ENCODE measurements around the gene NCKAP5. TPM values are rescaled to one million over a fixed set of nuclear protein-coding genes. Genes with fewer than 3 reads are reported as not detected.

NCKAP5 gene
- total and polyA plus RNA-seq, 2 of the 8 experiments (the other 6 are each of a cell fraction or from before 2014, with no cell fraction given), result 0.27 to 0.86 TPM

- no peak overlapping the region for H3K23ac ChIP-seq (ENCODE audit: insufficient read length)
- no peaks in the 10 kb centered on the region for H3K36me3 ChIP-seq (ENCODE audit: control insufficient read depth in 2 of 4, insufficient read depth in 4 of 4, low read length in 3 of 4)
- ChIA-PET CTCF (ENCODE audit: partially characterized antibody) (no interaction called here), POLR2A (ENCODE audit: partially characterized antibody) (no interaction called here)
- 100% methylated on average over 2 of the region's 2 CpGs; no CpG with 5 or more reads in 1 of the 2 experiments for WGBS, 2 experiments (ENCODE audit: extremely low coverage in 1 of 2, insufficient coverage in 1 of 2, insufficient read length in 1 of 2, insufficient replicate concordance in 2 of 2, low coverage in 1 of 2, low lambda C conversion rate in 2 of 2, missing lambda C conversion rate in 1 of 2)
- no peak overlapping the region for H2AK5ac ChIP-seq (ENCODE audit: low read depth, low read length)
- H3K9me3 ChIP-seq (ENCODE audit: insufficient read depth in 2 of 2, low read depth in 1 of 2, low read length in 1 of 2), result no peaks in the 10 kb centered on the region
- H3K4me1 ChIP-seq (replicated peaks in 1 of 4; ENCODE audit: control insufficient read depth in 3 of 4, insufficient read depth in 4 of 4, low read length in 3 of 4), result peaks cover 0 to 7% (median 0%) of the 10 kb centered on the region in 4 experiments; a peak in 2 of 7 replicates
- H4K5ac ChIP-seq (ENCODE audit: insufficient read length, low read depth, low read length), result no peak overlapping the region
- no peak overlapping the region for H2BK20ac ChIP-seq (ENCODE audit: low read length)
- no peak overlapping the region for H3K4me3 ChIP-seq (ENCODE audit: extremely low read depth in 1 of 4, insufficient read depth in 2 of 4, low read depth in 3 of 4, low read length in 4 of 4)
- H4K91ac ChIP-seq (replicated peaks; ENCODE audit: insufficient read length, low read length), result no peak overlapping the region
- no peaks in the 10 kb centered on the region for H3K23me2 ChIP-seq (ENCODE audit: low read depth, low read length)
- no peak overlapping the region for H3K56ac ChIP-seq (replicated peaks; ENCODE audit: insufficient read length, low read depth, low read length)
- FAIRE-seq, result no peak
- no peak overlapping the region for H2AFZ ChIP-seq (ENCODE audit: low read length)
- DNase-seq (ENCODE audit: low read depth in 1 of 2, low spot score in 2 of 2), result no peak
- H3K9ac ChIP-seq (replicated peaks in 1 of 4; ENCODE audit: extremely low read depth in 1 of 4, low read depth in 3 of 4, low read length in 3 of 4), result no peak overlapping the region
- no peaks in the 10 kb centered on the region for H4K20me1 ChIP-seq (replicated peaks in 1 of 2; ENCODE audit: control insufficient read depth in 1 of 2, insufficient read depth in 2 of 2, low read length in 2 of 2)
- no peaks in the 10 kb centered on the region for H3K79me1 ChIP-seq (ENCODE audit: low read depth, low read length)
- no peak overlapping the region for H3K4me2 ChIP-seq (ENCODE audit: insufficient read depth in 1 of 2, low read depth in 2 of 2, low read length in 2 of 2)
- H3K79me2 ChIP-seq (ENCODE audit: control insufficient read depth in 1 of 2, insufficient read depth in 2 of 2, low read length in 2 of 2), result no peaks in the 10 kb centered on the region
- H4K8ac ChIP-seq (ENCODE audit: extremely low read depth, insufficient read depth, low read length), result no peak overlapping the region
- H3K14ac ChIP-seq (ENCODE audit: insufficient read length), result no peak overlapping the region
- no peak overlapping the region for H3K27ac ChIP-seq (ENCODE audit: low read depth, low read length)
- TF ChIP-seq SP2 (IDR thresholded peaks at IDR 0.05; ENCODE audit: low read length) (no peak), RFX5 (IDR thresholded peaks at IDR 0.05; ENCODE audit: borderline replicate concordance, low read depth, low read length) (no peak), YY1 (IDR thresholded peaks at IDR 0.05; ENCODE audit: low read depth, low read length) (no peak), BACH1 (IDR thresholded peaks at IDR 0.05; ENCODE audit: low read length) (no peak), MAX (IDR thresholded peaks at IDR 0.05) (no peak), CHD1 (IDR thresholded peaks at IDR 0.05; ENCODE audit: low read depth, low read length) (no peak), RAD21 (IDR thresholded peaks at IDR 0.05 in 1 of 2, conservative IDR thresholded peaks at IDR 0.05 in 1 of 2; ENCODE audit: low read depth in 2 of 2, low read length in 2 of 2) (no peak), MAFK (IDR thresholded peaks at IDR 0.05; ENCODE audit: low read depth, low read length) (no peak), NANOG (IDR thresholded peaks at IDR 0.05; ENCODE audit: insufficient read depth, low read depth, low read length, poor library complexity, severe bottlenecking) (no peak), NRF1 (IDR thresholded peaks at IDR 0.05; ENCODE audit: low read depth, low read length) (no peak), E2F6 (IDR thresholded peaks at IDR 0.05) (no peak), CBX5 (IDR thresholded peaks at IDR 0.05; ENCODE audit: low read depth, low read length) (no peak)
- no peak overlapping the region for H2BK120ac ChIP-seq (replicated peaks; ENCODE audit: low read depth, low read length)
- H3K27me3 ChIP-seq (replicated peaks in 1 of 4; ENCODE audit: control insufficient read depth in 3 of 4, extremely low read depth in 1 of 4, insufficient read depth in 3 of 4, low read length in 3 of 4), result no peaks in the 10 kb centered on the region
- no peak overlapping the region for H3K18ac ChIP-seq (ENCODE audit: extremely low read depth, low read length)
- no peak overlapping the region for H2BK12ac ChIP-seq (ENCODE audit: low read depth, low read length)
- H3K4ac ChIP-seq (replicated peaks; ENCODE audit: insufficient read length, low read depth, low read length), result no peak overlapping the region
- no peak overlapping the region for H2BK15ac ChIP-seq (ENCODE audit: low read length)
- H2BK5ac ChIP-seq (ENCODE audit: low read depth, low read length), result no peak overlapping the region
Measured at GRCh38 chr2:133341575-133341974, 226.7 kb downstream of the NCKAP5 start.
